Stimulated activated CD4-positive, alpha-beta T cell treated with anti-CD3 and anti-CD28 coated beads, Interleukin-1b, Interleukin-23, amount 100 ng/mL, for 4 hours (primary cell): Measurements from ENCODE around the gene TBL3.

Source experiments
- DNase-seq, 2 donors: peaks; one replicate each; pipeline ENCODE4 v3.0.0-alpha.2; 2020; ENCODE audit warnings: low read depth in 2 of 2

TBL3 gene

GRCh38 chr16:2015117-2015946 is 43.5 kb downstream of the TBL3 start:
- DNase-seq = no peak

DNA sequence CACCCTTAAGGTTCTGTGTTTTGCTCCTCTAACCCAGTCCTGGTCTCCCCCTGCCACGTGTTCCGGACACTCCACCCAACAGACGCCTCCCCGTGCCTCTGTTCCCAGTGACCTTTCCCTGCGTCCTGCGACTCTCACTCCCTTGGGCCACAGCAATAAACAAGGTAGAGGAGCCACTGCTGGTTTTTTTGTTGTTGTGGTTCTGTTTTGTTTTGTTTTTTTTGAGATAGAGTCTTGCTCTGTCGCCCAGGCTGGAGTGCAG is 44.0 kb downstream of the TBL3 start:
- DNase-seq = no peak

- DNase-seq = no peak
Observed at GRCh38 chr16:2016407-2016922, 44.6 kb downstream of the TBL3 start.

- peak in 1 of 2 donors; percentile 32 for DNase-seq
Observed at GRCh38 chr16:2019518-2019920, 47.7 kb downstream of the TBL3 start, which contains the start of gene NPW. TSS of gene NPW (plus strand) at chr16:2019785.

DNA sequence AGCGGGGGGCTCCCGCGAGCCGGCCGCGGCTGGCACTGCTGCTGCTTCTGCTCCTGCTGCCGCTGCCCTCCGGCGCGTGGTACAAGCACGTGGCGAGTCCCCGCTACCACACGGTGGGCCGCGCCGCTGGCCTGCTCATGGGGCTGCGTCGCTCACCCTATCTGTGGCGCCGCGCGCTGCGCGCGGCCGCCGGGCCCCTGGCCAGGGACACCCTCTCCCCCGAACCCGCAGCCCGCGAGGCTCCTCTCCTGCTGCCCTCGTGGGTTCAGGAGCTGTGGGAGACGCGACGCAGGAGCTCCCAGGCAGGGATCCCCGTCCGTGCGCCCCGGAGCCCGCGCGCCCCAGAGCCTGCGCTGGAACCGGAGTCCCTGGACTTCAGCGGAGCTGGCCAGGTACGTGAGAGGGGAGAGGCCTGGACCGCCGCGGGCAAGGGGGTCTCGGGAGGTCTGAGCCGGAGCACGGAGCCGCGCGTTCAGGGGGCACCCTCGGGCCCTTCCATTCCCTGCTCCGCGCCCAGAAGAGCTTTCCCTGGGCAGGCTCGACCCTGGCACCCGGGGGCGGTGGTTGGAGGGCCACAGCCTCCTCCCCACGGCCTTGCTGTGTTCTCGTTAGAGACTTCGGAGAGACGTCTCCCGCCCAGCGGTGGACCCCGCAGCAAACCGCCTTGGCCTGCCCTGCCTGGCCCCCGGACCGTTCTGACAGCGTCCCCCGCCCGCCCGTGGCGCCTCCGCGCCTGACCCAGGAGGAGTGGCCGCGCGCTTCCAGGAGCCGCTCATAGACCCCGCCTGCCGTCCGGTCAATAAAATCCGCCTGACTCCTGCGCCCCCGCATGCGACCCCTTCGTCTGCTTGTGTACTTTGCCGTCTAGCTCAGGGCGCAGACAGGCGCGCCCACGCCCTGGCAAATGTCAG is 48.3 kb downstream of the TBL3 start:
- DNase-seq = no peak

DNA sequence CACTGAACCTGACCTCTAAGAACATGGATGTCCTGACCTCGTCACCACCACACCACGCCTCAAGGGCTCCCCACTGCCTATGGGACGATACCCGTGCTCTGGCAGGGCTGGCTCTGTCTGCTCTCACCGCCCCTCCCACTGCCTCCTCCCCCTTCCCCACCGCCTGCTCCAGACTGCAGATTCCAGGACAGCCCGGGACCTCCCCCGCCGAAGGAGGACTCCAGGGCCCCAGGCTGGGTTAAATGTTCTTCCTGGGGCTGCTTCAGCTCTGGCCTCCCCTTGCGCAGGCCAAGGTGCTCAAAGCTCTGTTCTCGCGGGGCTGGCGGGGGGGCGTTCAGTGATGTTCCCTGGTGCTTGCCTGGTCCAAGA is 50.9 kb downstream of the TBL3 start:
- no peak for DNase-seq

- peak; percentile 98 to 99 for DNase-seq
Observed at GRCh38 chr16:2023092-2024031, 51.5 kb downstream of the TBL3 start.

DNA sequence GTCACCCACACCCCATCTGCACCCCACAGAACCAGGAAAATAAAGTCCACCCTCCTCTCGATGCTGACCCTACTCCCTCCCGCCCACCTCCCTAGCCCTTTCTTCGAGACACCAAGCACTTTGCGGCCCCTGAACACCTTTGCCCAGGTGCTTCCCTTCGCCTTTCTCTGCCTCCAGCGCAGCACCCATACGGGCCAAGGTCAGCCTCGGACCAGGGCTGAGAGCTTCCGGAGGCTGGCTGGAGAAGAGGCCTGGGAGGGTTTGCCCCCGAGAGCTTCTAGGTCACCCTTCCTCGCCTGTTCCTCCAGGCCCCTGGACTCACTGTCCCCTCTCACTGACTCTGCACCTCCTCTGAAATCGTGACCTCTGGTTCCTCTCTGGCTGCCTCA is 52.2 kb downstream of the TBL3 start:
- DNase-seq = no peak

DNA sequence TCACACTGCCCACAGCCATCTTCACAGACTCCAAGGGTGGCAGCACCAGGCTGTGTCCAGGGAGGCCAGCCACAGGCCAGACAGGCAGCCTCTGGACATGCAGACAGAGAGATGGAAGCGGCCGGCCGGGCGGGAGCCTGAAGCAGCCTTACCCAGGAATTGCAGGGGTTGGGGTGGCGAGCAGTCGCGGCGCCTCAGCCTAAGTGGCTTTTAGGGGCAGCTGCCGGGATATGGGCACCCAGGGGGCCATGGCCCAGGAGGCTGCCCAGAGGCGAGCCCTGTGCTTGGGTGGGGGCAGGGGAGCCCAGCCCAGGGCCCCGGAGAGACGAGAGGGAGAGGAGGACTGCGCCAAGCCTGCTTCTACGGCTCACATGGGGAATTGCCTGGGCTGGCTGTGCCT is 53.4 kb downstream of the TBL3 start:
- no peak for DNase-seq

DNA sequence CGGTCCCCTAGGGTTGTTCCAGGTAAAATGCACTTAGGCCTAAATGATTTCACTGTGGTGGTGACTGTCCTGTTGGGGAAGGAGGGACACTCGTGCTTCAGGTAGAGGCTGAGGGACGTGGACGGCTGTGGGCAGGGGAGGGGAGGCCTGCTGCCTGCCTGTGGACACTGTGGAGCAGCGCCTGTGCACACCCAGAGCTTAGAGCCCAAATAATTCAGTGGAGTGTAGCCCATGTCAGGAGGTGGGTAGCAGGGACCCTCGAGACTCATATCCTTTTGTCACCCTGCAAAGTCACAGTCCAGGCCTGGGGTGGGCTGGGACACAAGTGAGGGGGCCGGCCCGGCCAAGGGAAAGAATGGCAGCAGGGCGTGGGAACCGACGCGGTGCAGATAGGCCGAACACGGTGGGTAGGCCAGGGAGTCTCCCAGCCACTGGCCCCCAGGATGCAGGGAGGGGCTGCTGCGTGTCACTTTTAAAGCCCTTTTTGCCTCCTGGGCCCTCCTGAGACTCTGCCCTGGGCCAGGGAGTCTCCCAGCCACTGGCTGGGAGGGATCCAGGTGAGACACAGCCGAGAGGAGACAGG is 54.1 kb downstream of the TBL3 start:
- no peak for DNase-seq

- no peak for DNase-seq
Observed at GRCh38 chr16:2026461-2027023, 54.7 kb downstream of the TBL3 start, which contains the start of gene NHERF2. TSS of gene NHERF2 (plus strand) at chr16:2026902. CDS start at chr16:2027006, 104 bp downstream.

- DNase-seq = no peak
Observed at GRCh38 chr16:2027024-2028010, 55.5 kb downstream of the TBL3 start.

GRCh38 chr16:2028146-2028545 is 56.3 kb downstream of the TBL3 start:
- no peak for DNase-seq

DNA sequence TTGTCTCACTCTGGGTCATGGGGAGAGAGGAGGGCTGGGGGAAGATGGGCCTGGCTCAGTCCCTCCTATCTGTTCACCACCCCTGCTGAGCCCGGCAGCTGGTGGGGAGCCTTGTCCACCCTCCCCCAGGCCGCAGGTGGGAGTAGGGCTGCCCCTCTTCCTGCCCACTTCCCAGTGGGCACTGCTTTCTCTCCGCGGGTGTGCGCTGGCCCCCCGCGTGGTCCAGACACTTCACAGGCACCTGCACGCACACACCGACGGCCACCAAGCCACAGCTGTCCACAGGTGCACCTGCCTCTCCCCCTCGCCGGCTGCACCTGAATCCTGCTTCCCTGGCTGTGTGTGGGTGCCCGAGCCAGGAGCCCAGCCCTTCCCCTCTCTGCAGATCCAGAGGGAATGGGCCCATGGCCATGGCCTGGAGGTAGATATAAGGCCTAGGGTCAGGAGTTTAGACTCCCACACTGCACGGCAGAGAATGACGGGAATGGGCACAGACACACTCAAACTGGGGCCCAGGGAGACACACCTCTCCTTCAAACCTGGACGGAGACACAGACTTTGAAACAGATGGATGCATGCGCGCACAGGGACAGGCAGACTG is 56.9 kb downstream of the TBL3 start:
- DNase-seq = no peak

GRCh38 chr16:2029350-2029749 is 57.5 kb downstream of the TBL3 start:
- DNase-seq = no peak

DNA sequence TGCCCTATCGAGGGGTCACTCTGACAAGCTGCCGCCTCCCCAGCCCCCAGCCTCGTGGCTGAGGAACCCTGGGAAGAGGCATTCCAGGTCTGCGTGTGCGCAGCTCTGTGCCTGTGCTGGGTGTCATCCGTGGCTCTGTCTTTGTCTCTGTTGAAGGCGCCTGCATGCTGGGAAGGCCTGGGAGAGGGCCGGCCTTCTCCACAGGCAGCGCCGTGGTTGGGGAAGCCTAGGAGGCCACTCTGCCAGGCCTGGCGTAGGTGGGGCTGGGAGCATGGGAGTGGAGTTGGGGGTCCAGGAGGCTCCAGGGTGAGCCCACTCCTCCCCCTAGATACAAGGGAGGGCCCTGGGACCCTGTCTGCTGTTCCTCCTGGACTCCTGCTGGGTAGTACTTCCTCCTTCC is 58.2 kb downstream of the TBL3 start:
- DNase-seq = no peak

- no peak for DNase-seq
Observed at GRCh38 chr16:2031081-2031577, 59.3 kb downstream of the TBL3 start.
